Mesendoderm (in vitro differentiated cells): ENCODE results near the gene LRRC27.

Experiments used
- DNase-seq: peaks from one replicate; pipeline ENCODE4 v3.0.0; 2013
- H2AK5ac ChIP-seq: 2 replicates; pipeline ENCODE4 v1.6.1; 2013; ENCODE audit warnings: low read length, inconsistent platforms
- H2BK120ac ChIP-seq: 2 replicates; pipeline ENCODE4 v1.6.1; 2013; ENCODE audit warnings: low read depth, mild to moderate bottlenecking, low read length, moderate library complexity, mixed read lengths
- H2BK15ac ChIP-seq: replicated peaks from 2 replicates; pipeline ENCODE4 v1.6.1; 2013; ENCODE audit warnings: low read depth, mild to moderate bottlenecking, moderate library complexity
- H2BK5ac ChIP-seq: 2 replicates; pipeline ENCODE4 v1.6.1; 2013; ENCODE audit warnings: low read length, inconsistent platforms
- H3K18ac ChIP-seq: 2 replicates; pipeline ENCODE4 v1.6.1; 2013; ENCODE audit warnings: mild to moderate bottlenecking, low read length, mixed read lengths
- H3K23ac ChIP-seq: one replicate; pipeline ENCODE4 v1.6.1; 2013; ENCODE audit warnings: low read length
- H3K27ac ChIP-seq: 2 replicates; pipeline ENCODE4 v1.5.1; 2013; ENCODE audit warnings: low read depth, mild to moderate bottlenecking, inconsistent platforms, low read length, moderate library complexity
- H3K27me3 ChIP-seq: 2 replicates; pipeline ENCODE4 v1.6.1; 2013; ENCODE audit warnings: low read length, control low read depth, mild to moderate bottlenecking, inconsistent platforms; ENCODE audit not compliant: insufficient read depth, poor library complexity
- H3K36me3 ChIP-seq: 2 replicates; pipeline ENCODE4 v1.6.1; 2013; ENCODE audit warnings: low read length, inconsistent platforms; ENCODE audit not compliant: control insufficient read depth, insufficient read depth
- H3K4ac ChIP-seq: one replicate; pipeline ENCODE4 v1.6.1; 2013; ENCODE audit warnings: low read depth, mild to moderate bottlenecking, low read length, moderate library complexity
- H3K4me1 ChIP-seq: 2 replicates; pipeline ENCODE4 v1.6.1; 2013; ENCODE audit warnings: low read depth, low read length, inconsistent platforms; ENCODE audit not compliant: control insufficient read depth
- H3K4me2 ChIP-seq: 2 replicates; pipeline ENCODE4 v1.6.1; 2013; ENCODE audit warnings: low read length
- H3K4me3 ChIP-seq: 2 replicates; pipeline ENCODE4 v1.5.1; 2013; ENCODE audit warnings: mild to moderate bottlenecking, low read length
- H3K56ac ChIP-seq: one replicate; pipeline ENCODE4 v1.6.1; 2013; ENCODE audit warnings: low read length
- H3K79me1 ChIP-seq: 2 replicates; pipeline ENCODE4 v1.6.1; 2013; ENCODE audit warnings: low read length, inconsistent platforms
- H3K79me2 ChIP-seq: 2 replicates; pipeline ENCODE4 v1.6.1; 2013; ENCODE audit warnings: mild to moderate bottlenecking, low read length; ENCODE audit not compliant: control insufficient read depth, insufficient read depth
- H3K9ac ChIP-seq: 2 replicates; pipeline ENCODE4 v1.6.1; 2013; ENCODE audit warnings: low read length, inconsistent platforms
- H4K5ac ChIP-seq: one replicate; pipeline ENCODE4 v1.6.1; 2013; ENCODE audit warnings: low read length
- H4K8ac ChIP-seq: one replicate; pipeline ENCODE4 v1.6.1; 2013; ENCODE audit warnings: low read depth, mild to moderate bottlenecking, control low read depth, low read length, moderate library complexity
- WGBS: extraction: QIAGEN DNeasy Blood & Tissue Kit; methylation state at CpG from one replicate; pipeline ENCODE4 v1.1.7; 2013; ENCODE audit warnings: low lambda C conversion rate, missing lambda C conversion rate; ENCODE audit not compliant: insufficient coverage; ENCODE audit errors: extremely low coverage; 5-methylcytosine and 5-hydroxymethylcytosine counted together

LRRC27 gene

DNA sequence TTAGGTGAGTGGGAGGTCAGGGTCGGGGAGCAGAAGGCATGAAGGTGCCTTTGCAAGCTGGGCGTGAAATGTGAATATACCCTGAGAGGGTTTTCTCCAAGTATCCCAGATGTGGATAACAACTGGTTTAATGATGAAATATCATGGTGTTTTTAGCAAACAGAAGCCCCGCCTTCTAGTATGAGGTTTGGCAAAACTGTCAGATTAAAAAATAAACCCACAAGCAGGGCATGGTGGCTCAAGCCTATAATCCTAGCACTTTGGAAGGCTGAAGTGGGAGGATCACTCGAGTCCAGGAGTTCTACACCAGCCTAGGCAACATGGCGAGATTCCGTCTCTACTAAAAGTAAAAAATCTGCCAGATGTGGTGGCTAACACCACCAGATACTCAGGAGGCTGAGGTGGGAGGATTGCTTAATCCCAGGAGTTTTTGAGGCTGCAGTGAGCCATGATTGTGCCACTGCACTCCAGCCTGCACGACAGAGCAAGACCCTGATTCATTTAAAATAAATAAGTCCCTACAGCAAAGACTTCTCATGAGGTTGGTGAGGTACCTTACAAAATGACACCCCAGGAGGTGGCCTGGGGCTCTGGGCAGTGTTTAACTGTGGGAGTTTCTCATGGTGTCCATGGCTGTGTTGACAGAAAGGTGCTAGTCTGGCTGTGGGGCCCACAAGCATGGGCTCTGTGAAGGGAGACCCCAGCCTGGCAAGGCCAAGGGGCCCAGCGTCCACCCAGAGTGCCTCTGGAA is 58.4 kb downstream of the LRRC27 start:
- no peak overlapping the region for H3K56ac ChIP-seq
- no peak overlapping the region for H4K5ac ChIP-seq
- H4K8ac ChIP-seq, result no peak overlapping the region
- H3K4ac ChIP-seq, result no peak overlapping the region
- H2BK120ac ChIP-seq, result no peak overlapping the region
- no peaks in the 10 kb centered on the region for H3K79me2 ChIP-seq
- no peak overlapping the region for H2BK5ac ChIP-seq
- no peak overlapping the region for H2BK15ac ChIP-seq
- no peak overlapping the region for H3K9ac ChIP-seq
- H3K4me3 ChIP-seq, result no peak overlapping the region
- H3K18ac ChIP-seq, result no peak overlapping the region
- H3K4me2 ChIP-seq, result no peak overlapping the region
- H2AK5ac ChIP-seq, result no peak overlapping the region
- DNase-seq, result no peak
- no CpG with 5 or more reads among the region's 8 CpGs for WGBS
- H3K36me3 ChIP-seq, result no peaks in the 10 kb centered on the region
- H3K4me1 ChIP-seq, result no peaks in the 10 kb centered on the region
- H3K27ac ChIP-seq, result no peak overlapping the region
- no peaks in the 10 kb centered on the region for H3K79me1 ChIP-seq
- H3K27me3 ChIP-seq, result no peaks in the 10 kb centered on the region
- H3K23ac ChIP-seq, result no peak overlapping the region

DNA sequence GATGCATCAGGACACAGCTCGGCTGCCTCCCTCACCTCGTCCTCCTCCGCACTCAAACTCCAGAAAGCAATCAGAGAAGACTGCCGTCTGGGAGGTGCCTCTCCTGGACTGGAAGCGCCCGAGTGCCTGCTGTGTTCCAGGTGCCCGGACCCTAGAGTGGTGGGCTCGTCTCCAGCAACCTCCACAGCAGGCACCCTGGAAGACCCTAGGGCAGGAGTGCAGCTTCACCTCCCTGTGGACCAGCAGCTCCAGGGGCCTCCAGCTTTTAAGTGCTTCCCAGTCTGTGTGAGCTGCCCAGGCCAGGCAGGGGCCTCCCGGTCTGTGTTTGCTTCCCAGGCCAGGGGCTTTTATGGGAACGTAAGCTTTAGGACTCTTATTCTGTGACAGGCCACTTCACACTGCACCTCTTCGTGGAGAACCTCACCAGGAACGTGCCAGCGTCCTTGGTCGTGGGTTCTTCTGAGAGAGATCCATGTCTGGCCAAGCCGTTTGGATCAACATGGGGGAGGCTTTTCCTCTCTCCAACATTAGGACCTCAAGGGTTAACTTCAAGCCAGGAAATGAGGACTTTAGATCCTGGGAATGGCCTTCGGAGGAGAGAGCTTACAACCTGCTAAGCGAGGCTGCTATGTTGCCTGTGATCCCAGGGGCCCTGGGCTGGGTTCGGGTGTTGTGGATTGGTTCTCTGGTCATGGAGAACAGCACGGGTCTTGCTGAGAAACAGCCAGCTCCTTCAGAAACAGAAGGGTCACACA is 59.1 kb downstream of the LRRC27 start:
- no peak for DNase-seq
- Histone ChIP-seq H3K4me3 (no peak overlapping the region), H3K27ac (no peak overlapping the region), H3K27me3 (no peaks in the 10 kb centered on the region), H3K4me1 (no peaks in the 10 kb centered on the region), H3K79me2 (no peaks in the 10 kb centered on the region), H2BK5ac (no peak overlapping the region), H2AK5ac (no peak overlapping the region), H3K79me1 (no peaks in the 10 kb centered on the region), H3K9ac (no peak overlapping the region), H4K8ac (no peak overlapping the region), H3K4ac (no peak overlapping the region), H2BK120ac (no peak overlapping the region), H3K36me3 (no peaks in the 10 kb centered on the region), H4K5ac (no peak overlapping the region), H3K18ac (no peak overlapping the region), H3K56ac (no peak overlapping the region), H3K4me2 (no peak overlapping the region), H3K23ac (no peak overlapping the region), H2BK15ac (no peak overlapping the region)
- WGBS, result no CpG with 5 or more reads among the region's 19 CpGs

DNA sequence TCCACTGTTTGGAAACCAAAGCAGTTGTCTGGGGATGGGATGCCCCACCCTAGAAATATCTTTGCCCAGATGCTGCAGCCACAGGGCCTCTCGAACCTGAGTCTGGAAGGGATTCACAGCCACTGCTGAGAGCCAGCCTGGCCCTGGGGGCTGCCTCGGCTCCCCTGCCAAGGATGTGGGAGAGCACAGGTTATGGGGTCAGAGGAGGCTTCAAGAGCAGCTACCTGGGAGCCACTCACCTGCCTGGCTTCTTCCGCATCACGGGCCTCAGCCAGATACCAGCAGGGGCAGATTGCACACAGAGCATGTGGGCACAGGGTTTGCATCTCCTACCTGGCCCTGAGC is 59.7 kb downstream of the LRRC27 start:
- Histone ChIP-seq H2BK15ac (no peak overlapping the region), H2AK5ac (no peak overlapping the region), H3K27me3 (no peaks in the 10 kb centered on the region), H3K36me3 (no peaks in the 10 kb centered on the region), H3K79me2 (no peaks in the 10 kb centered on the region), H3K9ac (no peak overlapping the region), H2BK5ac (no peak overlapping the region), H3K27ac (no peak overlapping the region), H3K4me3 (no peak overlapping the region), H3K23ac (no peak overlapping the region), H3K4ac (no peak overlapping the region), H3K4me1 (no peaks in the 10 kb centered on the region), H3K56ac (no peak overlapping the region), H4K5ac (no peak overlapping the region), H3K4me2 (no peak overlapping the region), H2BK120ac (no peak overlapping the region), H4K8ac (no peak overlapping the region), H3K79me1 (no peaks in the 10 kb centered on the region), H3K18ac (no peak overlapping the region)
- no CpG with 5 or more reads among the region's 4 CpGs for WGBS
- DNase-seq, result no peak

DNA sequence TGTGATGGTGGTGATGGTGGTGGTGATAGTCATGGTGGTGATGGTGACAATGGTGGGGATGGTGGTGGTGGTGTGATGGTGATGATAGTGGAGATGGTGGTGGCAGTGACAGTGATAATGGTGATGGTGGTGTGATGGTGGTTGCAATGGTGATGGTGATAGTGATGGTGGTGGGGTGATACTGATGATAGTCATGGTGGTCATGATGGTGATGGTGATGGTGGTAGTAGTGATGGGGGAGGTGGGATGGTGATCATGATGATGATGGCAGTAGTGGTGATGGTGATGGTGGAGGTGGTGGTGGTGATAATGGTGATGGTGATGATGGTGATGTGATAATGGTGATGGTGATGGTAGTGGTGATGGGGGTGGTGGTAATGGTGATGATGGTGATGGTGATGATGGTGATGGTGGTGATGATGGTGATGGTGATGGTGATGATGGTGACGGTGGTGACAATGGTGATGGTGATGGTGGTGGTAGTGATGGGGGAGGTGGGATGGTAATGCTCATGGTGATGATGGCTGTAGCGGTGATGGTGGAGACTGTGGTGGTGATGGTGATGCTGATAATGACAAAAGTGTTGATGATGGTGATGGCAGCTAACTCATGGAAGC is 60.3 kb downstream of the LRRC27 start:
- Histone ChIP-seq H3K4me2 (no peak overlapping the region), H4K8ac (no peak overlapping the region), H2BK120ac (no peak overlapping the region), H2AK5ac (no peak overlapping the region), H3K23ac (no peak overlapping the region), H3K79me2 (no peaks in the 10 kb centered on the region), H3K79me1 (no peaks in the 10 kb centered on the region), H3K4me3 (no peak overlapping the region), H3K4ac (no peak overlapping the region), H4K5ac (no peak overlapping the region), H3K18ac (no peak overlapping the region), H3K9ac (no peak overlapping the region), H3K27me3 (no peaks in the 10 kb centered on the region), H3K4me1 (no peaks in the 10 kb centered on the region), H2BK15ac (no peak overlapping the region), H3K36me3 (no peaks in the 10 kb centered on the region), H3K56ac (no peak overlapping the region), H3K27ac (no peak overlapping the region), H2BK5ac (no peak overlapping the region)
- no CpG with 5 or more reads among the region's 2 CpGs for WGBS
- DNase-seq, result no peak

DNA sequence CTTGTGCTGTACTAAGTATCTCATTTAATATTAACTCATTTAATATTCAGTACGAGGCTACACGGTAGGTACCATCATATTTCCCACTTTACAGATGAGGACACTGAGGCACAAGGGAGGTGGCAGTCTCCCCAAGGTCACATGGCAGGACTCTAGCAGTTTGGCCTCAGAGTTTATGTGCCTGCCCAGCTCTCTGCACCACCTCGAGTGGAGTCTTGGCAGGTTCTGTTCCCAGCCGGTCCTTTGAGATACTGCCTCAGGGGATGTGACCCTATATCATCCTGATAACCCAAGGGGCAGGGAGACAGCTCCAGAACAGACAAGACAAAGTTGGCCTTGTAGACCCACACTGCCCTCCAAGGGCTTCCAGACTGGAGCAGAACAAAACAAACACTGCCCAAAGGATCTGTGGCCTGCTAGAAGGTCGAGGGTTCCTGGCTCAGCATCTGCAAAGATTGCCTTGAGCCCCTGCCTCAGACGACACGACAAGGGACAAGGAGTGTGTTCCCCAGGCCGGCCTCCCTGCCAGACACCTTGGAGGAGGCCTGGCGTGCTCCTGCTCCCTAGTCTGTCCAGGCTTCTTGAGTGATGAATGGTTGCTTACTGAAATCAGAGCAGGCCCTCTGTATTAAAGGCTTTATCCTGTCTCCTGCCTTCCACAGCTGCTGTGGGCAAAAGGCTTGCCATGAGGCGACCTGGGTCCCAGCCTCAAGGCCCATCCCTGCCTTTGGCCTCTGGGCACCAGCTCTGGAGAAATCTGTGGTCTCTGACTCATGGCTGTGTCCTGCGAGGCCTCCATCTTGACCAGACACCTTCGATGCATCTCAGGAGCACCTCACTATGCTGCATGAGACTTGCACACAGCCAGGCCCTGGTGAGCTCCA is 61.1 kb downstream of the LRRC27 start:
- no peaks in the 10 kb centered on the region for H3K79me2 ChIP-seq
- H4K8ac ChIP-seq, result no peak overlapping the region
- peaks cover under 1% of the 10 kb centered on the region for H3K79me1 ChIP-seq
- no peak overlapping the region for H2BK5ac ChIP-seq
- H3K9ac ChIP-seq, result no peak overlapping the region
- H2BK120ac ChIP-seq, result no peak overlapping the region
- no peak overlapping the region for H2AK5ac ChIP-seq
- H2BK15ac ChIP-seq, result no peak overlapping the region
- H4K5ac ChIP-seq, result no peak overlapping the region
- no CpG with 5 or more reads among the region's 12 CpGs for WGBS
- H3K27ac ChIP-seq, result no peak overlapping the region
- no peaks in the 10 kb centered on the region for H3K27me3 ChIP-seq
- no peak overlapping the region for H3K18ac ChIP-seq
- H3K23ac ChIP-seq, result no peak overlapping the region
- no peaks in the 10 kb centered on the region for H3K36me3 ChIP-seq
- no peak overlapping the region for H3K4me2 ChIP-seq
- H3K4me3 ChIP-seq, result no peak overlapping the region
- no peak overlapping the region for H3K4ac ChIP-seq
- peaks cover 1% of the 10 kb centered on the region for H3K4me1 ChIP-seq
- no peak for DNase-seq
- no peak overlapping the region for H3K56ac ChIP-seq
